Liver (tissue), 9 donors: ENCODE results near the gene UNG. TPM values are rescaled to one million over a fixed set of nuclear protein-coding genes. Genes with fewer than 3 reads are reported as not detected.
"Not testable (repeated sequence)": the region's sequence is repeated elsewhere in the genome, so short reads cannot be mapped to it uniquely, and the experiment has no call there.

ENCODE experiments used
- DNase-seq: peaks from one replicate; pipeline ENCODE4 v3.0.0-alpha.2; 2017; ENCODE audit warnings: low spot score
- H3K27ac ChIP-seq, 2 donors: one replicate each; pipeline ENCODE4 v1.7.0; 2013; ENCODE audit warnings: inconsistent platforms in 2 of 2, low read length in 2 of 2, control low read depth in 1 of 2, low read depth in 1 of 2, mild to moderate bottlenecking in 1 of 2
- H3K27me3 ChIP-seq, 4 donors: one replicate each; pipeline versions ENCODE4 v1.6.1 to v1.7.0; 2013; ENCODE audit warnings: low read length in 3 of 4, inconsistent platforms in 1 of 4, mild to moderate bottlenecking in 1 of 4, moderate library complexity in 1 of 4; ENCODE audit not compliant: control insufficient read depth in 4 of 4, insufficient read depth in 4 of 4
- H3K36me3 ChIP-seq, 4 donors: one replicate each; pipeline versions ENCODE4 v1.6.1 to v1.7.0; 2013; ENCODE audit warnings: low read length in 3 of 4, mild to moderate bottlenecking in 3 of 4, low read depth in 1 of 4, moderate library complexity in 1 of 4; ENCODE audit not compliant: control insufficient read depth in 4 of 4, insufficient read depth in 3 of 4
- H3K4me1 ChIP-seq, 4 donors: one replicate each; pipeline versions ENCODE4 v1.6.1 to v1.7.0; 2013; ENCODE audit warnings: low read length in 3 of 4, mild to moderate bottlenecking in 3 of 4, moderate library complexity in 1 of 4; ENCODE audit not compliant: control insufficient read depth in 4 of 4, insufficient read depth in 4 of 4
- H3K4me3 ChIP-seq, 3 donors: one replicate each; pipeline versions ENCODE4 v1.6.1 to v1.7.0; 2013; ENCODE audit warnings: low read length in 3 of 3, control low read depth in 1 of 3, low read depth in 1 of 3, mild to moderate bottlenecking in 1 of 3
- H3K9ac ChIP-seq, 2 donors: one replicate each; pipeline ENCODE4 v1.7.0; 2013; ENCODE audit warnings: low read length in 2 of 2, mild to moderate bottlenecking in 2 of 2, moderate library complexity in 2 of 2, control low read depth in 1 of 2, low read depth in 1 of 2
- H3K9me3 ChIP-seq, 4 donors: one replicate each; pipeline versions ENCODE4 v1.6.1 to v1.7.0; 2013; ENCODE audit warnings: low read length in 3 of 4; ENCODE audit not compliant: control insufficient read depth in 4 of 4
- EGR1 ChIP-seq, 2 donors: IDR thresholded peaks; 2 replicates each; pipeline ENCODE4 v1.6.1; 2016 to 2018; ENCODE audit warnings: antibody characterized with exemption in 2 of 2, low read depth in 2 of 2
- FOXA1 ChIP-seq: IDR thresholded peaks from 2 replicates; pipeline ENCODE4 v1.6.1; 2016; ENCODE audit warnings: antibody characterized with exemption
- FOXA2 ChIP-seq: IDR thresholded peaks from 2 replicates; pipeline ENCODE4 v1.6.1; 2016; ENCODE audit warnings: antibody characterized with exemption
- GABPA ChIP-seq, 2 donors: IDR thresholded peaks in 1 of 2; conservative IDR thresholded peaks in 1 of 2; 2 replicates each; pipeline ENCODE4 v1.6.1; 2016; ENCODE audit warnings: antibody characterized with exemption in 2 of 2, mild to moderate bottlenecking in 1 of 2, moderate library complexity in 1 of 2
- HNF4A ChIP-seq, 2 donors: conservative IDR thresholded peaks; 2 replicates each; pipeline ENCODE4 v1.6.1; 2016; ENCODE audit warnings: antibody characterized with exemption in 2 of 2, mild to moderate bottlenecking in 2 of 2
- HNF4G ChIP-seq: IDR thresholded peaks from 2 replicates; pipeline ENCODE4 v1.6.1; 2016; ENCODE audit warnings: antibody characterized with exemption
- JUND ChIP-seq, 2 donors: IDR thresholded peaks; 2 replicates each; pipeline ENCODE4 v1.6.1; 2016; ENCODE audit warnings: antibody characterized with exemption in 2 of 2
- NR2F2 ChIP-seq: IDR thresholded peaks from 2 replicates; pipeline ENCODE4 v1.6.1; 2016; ENCODE audit warnings: antibody characterized with exemption
- RAD21 ChIP-seq, 2 donors: IDR thresholded peaks; 2 replicates each; pipeline ENCODE4 v1.6.1; 2016; ENCODE audit warnings: antibody characterized with exemption in 2 of 2, mild to moderate bottlenecking in 2 of 2
- RXRA ChIP-seq, 2 donors: IDR thresholded peaks; 2 replicates each; pipeline ENCODE4 v1.6.1; 2017 to 2018; ENCODE audit warnings: antibody characterized with exemption in 2 of 2, mild to moderate bottlenecking in 1 of 2
- SP1 ChIP-seq: IDR thresholded peaks from 2 replicates; pipeline ENCODE4 v1.6.1; 2018; ENCODE audit warnings: antibody characterized with exemption, mild to moderate bottlenecking
- TAF1 ChIP-seq: conservative IDR thresholded peaks from 2 replicates; pipeline ENCODE4 v1.6.1; 2016; ENCODE audit warnings: antibody characterized with exemption, mild to moderate bottlenecking
- YY1 ChIP-seq: IDR thresholded peaks from 2 replicates; pipeline ENCODE4 v1.6.1; 2016; ENCODE audit warnings: antibody characterized with exemption, mild to moderate bottlenecking
- WGBS: extraction: QIAGEN DNeasy Blood & Tissue Kit; methylation state at CpG from one replicate; pipeline ENCODE4 v1.1.7; 2013; 5-methylcytosine and 5-hydroxymethylcytosine counted together
- polyA plus RNA-seq, 2 donors: library from polyadenylated mRNA; stranded (reverse) in 1 of 2; unstranded in 1 of 2; fragments of 200-250 nt in 1 of 2; fragments of >200 nt in 1 of 2; fragmentation: Nextera tagmentation in 1 of 2; extraction: Ambion mirVana in 1 of 2; gene quantifications; one replicate each; pipeline versions ENCODE4 v1.2.1 to v1.2.3, GENCODE V29; 2013 to 2015
- total RNA-seq, 2 donors: library from RNA; depleted of rRNA; stranded (reverse); fragments of >200 nt; gene quantifications; one replicate each; pipeline ENCODE4 v1.2.3, GENCODE V29; 2014
- TF ChIP-seq, protein P1 (sequence below): fragments of 150-350 bp; IDR thresholded peaks from 2 replicates; pipeline ENCODE4 v1.5.1; 2017; ENCODE audit warnings: improper control_type of control experiment, low read depth, low read length; ENCODE audit not compliant: missing input control
- TF ChIP-seq, protein P2 (sequence below): IDR thresholded peaks from 2 replicates; pipeline ENCODE4 v1.6.1; 2016; ENCODE audit warnings: antibody characterized with exemption
- TF ChIP-seq, protein P3 (sequence below): IDR thresholded peaks from 2 replicates; pipeline ENCODE4 v1.6.1; 2016; ENCODE audit warnings: antibody characterized with exemption
- TF ChIP-seq, protein P4 (sequence below): IDR thresholded peaks from 2 replicates; pipeline ENCODE4 v1.6.1; 2016; ENCODE audit warnings: antibody characterized with exemption, mild to moderate bottlenecking
- TF ChIP-seq, protein P5 (sequence below): IDR thresholded peaks from 2 replicates; pipeline ENCODE4 v1.6.1; 2016; ENCODE audit warnings: antibody characterized with exemption
- donor health status: healthy.
- donor health status: healthy.
- donor health status: healthy.
- donor health status: healthy.
- donor health status: healthy.

Gene UNG
- total and polyA plus RNA-seq, 4 donors = 9.4 to 22.1 (median 14.9) TPM

DNA sequence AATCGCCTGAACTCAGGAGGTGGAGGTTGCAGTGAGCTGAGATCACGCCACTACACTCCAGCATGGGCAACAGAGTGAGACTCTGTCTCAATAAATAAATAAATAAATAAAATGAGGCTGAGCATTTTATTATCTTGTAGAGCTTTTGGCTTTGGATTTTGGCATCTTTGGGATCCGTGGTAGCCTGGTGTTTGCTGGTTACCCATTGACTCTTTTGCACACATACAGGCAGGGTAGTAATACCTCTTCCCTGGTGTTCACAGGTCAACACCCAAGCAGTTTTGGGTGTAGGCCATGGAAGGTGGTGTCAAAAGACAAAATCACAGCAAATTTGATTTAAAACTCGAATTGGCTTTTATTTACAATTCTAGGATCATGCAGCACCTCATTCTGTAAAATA lies 46.8 kb downstream of the UNG start (continued):
- TF ChIP-seq, protein P1, sequence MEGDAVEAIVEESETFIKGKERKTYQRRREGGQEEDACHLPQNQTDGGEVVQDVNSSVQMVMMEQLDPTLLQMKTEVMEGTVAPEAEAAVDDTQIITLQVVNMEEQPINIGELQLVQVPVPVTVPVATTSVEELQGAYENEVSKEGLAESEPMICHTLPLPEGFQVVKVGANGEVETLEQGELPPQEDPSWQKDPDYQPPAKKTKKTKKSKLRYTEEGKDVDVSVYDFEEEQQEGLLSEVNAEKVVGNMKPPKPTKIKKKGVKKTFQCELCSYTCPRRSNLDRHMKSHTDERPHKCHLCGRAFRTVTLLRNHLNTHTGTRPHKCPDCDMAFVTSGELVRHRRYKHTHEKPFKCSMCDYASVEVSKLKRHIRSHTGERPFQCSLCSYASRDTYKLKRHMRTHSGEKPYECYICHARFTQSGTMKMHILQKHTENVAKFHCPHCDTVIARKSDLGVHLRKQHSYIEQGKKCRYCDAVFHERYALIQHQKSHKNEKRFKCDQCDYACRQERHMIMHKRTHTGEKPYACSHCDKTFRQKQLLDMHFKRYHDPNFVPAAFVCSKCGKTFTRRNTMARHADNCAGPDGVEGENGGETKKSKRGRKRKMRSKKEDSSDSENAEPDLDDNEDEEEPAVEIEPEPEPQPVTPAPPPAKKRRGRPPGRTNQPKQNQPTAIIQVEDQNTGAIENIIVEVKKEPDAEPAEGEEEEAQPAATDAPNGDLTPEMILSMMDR = no peak
- no peak for TF ChIP-seq FOXA2

DNA sequence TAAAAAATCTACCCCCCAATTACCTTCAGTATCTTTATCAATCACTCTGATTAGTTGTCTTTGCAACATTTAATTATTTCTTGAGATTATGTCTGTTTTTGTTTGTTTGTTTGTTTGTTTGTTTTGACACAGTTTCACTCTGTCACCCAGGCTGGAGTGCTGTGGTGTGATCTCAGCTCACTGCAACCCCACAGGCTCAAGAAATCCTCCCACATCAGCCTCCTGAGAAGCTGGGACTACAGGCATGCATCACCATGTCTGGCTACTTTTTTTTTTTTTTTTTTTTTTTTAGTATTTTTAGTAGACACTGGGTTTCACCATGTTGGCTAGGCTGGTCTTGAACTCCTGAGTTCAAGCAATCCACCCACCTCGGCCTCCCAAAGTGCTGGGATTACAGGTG lies 49.7 kb downstream of the UNG start:
- not testable (repeated sequence) for H3K27me3 ChIP-seq, DNase-seq, H3K9me3 ChIP-seq, H3K36me3 ChIP-seq, H3K4me3 ChIP-seq, H3K9ac ChIP-seq
- H3K27ac ChIP-seq = peak overlapping the region in 1 of 2 donors; percentile 76
- H3K4me1 ChIP-seq = peaks cover 21 to 84% (median 72%) of the 10 kb centered on the region in 4 donors
- WGBS = 77% methylated on average over 1 of the region's 1 CpG

DNA sequence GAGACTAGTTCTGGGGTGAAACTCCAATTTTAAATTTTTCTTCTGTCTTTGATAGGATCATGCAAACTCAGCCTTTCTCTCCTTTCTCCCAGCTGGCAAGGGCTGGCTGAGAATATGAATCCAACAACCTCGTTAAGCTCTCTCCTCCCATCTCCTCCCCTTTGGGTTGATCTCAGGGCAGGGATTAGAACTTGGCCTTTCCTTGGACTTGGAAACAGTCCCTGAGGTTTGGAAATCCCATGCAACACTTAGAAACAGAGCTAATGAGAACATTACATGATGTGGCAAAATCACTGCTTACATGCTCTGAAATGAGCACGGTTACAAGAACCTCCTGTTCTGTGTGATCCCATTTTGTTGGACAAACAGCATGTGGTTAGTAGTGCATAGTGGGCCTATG lies 50.6 kb downstream of the UNG start:
- H3K27me3 ChIP-seq = no peaks in the 10 kb centered on the region
- peaks cover 0 to 2% (median 0%) of the 10 kb centered on the region in 4 donors for H3K36me3 ChIP-seq
- WGBS = 17% methylated on average over 2 of the region's 2 CpGs
- peak overlapping the region in 1 of 2 donors; percentile 45 for H3K9ac ChIP-seq
- no peak for DNase-seq
- no peak overlapping the region for H3K4me3 ChIP-seq
- peak in 1 of 2 donors; percentile 19 for TF ChIP-seq EGR1 (IDR thresholded peaks at IDR 0.05; ENCODE audit: low read depth in 2 of 2)
- TF ChIP-seq TAF1 = no peak
- peak; percentile 16 for TF ChIP-seq FOXA1
- TF ChIP-seq RXRA (IDR thresholded peaks at IDR 0.05) = peak; percentile 96 to 98
- peak; percentile 55 to 79 for TF ChIP-seq JUND (IDR thresholded peaks at IDR 0.05)
- TF ChIP-seq, protein P1 = no peak
- TF ChIP-seq HNF4G = peak; percentile 54
- TF ChIP-seq, protein P2, sequence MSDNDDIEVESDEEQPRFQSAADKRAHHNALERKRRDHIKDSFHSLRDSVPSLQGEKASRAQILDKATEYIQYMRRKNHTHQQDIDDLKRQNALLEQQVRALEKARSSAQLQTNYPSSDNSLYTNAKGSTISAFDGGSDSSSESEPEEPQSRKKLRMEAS = peak; percentile 84
- TF ChIP-seq HNF4A (conservative IDR thresholded peaks at IDR 0.05) = peak; percentile 84 to 88
- peak; percentile 75 for TF ChIP-seq NR2F2
- TF ChIP-seq, protein P3, sequence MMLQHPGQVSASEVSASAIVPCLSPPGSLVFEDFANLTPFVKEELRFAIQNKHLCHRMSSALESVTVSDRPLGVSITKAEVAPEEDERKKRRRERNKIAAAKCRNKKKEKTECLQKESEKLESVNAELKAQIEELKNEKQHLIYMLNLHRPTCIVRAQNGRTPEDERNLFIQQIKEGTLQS = peak; percentile 17
- TF ChIP-seq, protein P4, sequence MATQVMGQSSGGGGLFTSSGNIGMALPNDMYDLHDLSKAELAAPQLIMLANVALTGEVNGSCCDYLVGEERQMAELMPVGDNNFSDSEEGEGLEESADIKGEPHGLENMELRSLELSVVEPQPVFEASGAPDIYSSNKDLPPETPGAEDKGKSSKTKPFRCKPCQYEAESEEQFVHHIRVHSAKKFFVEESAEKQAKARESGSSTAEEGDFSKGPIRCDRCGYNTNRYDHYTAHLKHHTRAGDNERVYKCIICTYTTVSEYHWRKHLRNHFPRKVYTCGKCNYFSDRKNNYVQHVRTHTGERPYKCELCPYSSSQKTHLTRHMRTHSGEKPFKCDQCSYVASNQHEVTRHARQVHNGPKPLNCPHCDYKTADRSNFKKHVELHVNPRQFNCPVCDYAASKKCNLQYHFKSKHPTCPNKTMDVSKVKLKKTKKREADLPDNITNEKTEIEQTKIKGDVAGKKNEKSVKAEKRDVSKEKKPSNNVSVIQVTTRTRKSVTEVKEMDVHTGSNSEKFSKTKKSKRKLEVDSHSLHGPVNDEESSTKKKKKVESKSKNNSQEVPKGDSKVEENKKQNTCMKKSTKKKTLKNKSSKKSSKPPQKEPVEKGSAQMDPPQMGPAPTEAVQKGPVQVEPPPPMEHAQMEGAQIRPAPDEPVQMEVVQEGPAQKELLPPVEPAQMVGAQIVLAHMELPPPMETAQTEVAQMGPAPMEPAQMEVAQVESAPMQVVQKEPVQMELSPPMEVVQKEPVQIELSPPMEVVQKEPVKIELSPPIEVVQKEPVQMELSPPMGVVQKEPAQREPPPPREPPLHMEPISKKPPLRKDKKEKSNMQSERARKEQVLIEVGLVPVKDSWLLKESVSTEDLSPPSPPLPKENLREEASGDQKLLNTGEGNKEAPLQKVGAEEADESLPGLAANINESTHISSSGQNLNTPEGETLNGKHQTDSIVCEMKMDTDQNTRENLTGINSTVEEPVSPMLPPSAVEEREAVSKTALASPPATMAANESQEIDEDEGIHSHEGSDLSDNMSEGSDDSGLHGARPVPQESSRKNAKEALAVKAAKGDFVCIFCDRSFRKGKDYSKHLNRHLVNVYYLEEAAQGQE = no peak
- TF ChIP-seq GABPA (IDR thresholded peaks at IDR 0.05 in 1 of 2, conservative IDR thresholded peaks at IDR 0.05 in 1 of 2) = peak in 1 of 2 donors; percentile 31
- TF ChIP-seq, protein P5, sequence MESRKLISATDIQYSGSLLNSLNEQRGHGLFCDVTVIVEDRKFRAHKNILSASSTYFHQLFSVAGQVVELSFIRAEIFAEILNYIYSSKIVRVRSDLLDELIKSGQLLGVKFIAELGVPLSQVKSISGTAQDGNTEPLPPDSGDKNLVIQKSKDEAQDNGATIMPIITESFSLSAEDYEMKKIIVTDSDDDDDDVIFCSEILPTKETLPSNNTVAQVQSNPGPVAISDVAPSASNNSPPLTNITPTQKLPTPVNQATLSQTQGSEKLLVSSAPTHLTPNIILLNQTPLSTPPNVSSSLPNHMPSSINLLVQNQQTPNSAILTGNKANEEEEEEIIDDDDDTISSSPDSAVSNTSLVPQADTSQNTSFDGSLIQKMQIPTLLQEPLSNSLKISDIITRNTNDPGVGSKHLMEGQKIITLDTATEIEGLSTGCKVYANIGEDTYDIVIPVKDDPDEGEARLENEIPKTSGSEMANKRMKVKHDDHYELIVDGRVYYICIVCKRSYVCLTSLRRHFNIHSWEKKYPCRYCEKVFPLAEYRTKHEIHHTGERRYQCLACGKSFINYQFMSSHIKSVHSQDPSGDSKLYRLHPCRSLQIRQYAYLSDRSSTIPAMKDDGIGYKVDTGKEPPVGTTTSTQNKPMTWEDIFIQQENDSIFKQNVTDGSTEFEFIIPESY = no peak
- peak; percentile 56 for TF ChIP-seq FOXA2
- peak; percentile 92 for TF ChIP-seq SP1
- peak; percentile 65 for TF ChIP-seq YY1
- TF ChIP-seq RAD21 (IDR thresholded peaks at IDR 0.05) = peak; percentile 47 to 70
- H3K27ac ChIP-seq = peak overlapping the region; percentile 52 to 76
- peaks cover 17 to 76% (median 67%) of the 10 kb centered on the region in 4 donors for H3K4me1 ChIP-seq
- no peaks in the 10 kb centered on the region for H3K9me3 ChIP-seq
